ENCODE measurements around the gene ADM2. TPM values are rescaled to one million over a fixed set of nuclear protein-coding genes. Genes with fewer than 3 reads are reported as not detected.

The ADM2 gene
- total and polyA plus RNA-seq, 2 of the 13 experiments (the other 11 are each of a cell fraction or from before 2014, with no cell fraction given), result 1.2 to 3.0 TPM

- TF ChIP-seq ATM (IDR thresholded peaks at IDR 0.05; ENCODE audit: borderline replicate concordance), result no peak
- TF ChIP-seq KDM3A (CRISPR knock-in tag; IDR thresholded peaks at IDR 0.05; ENCODE audit: low read depth), result no peak
- TF ChIP-seq RFX1 (IDR thresholded peaks at IDR 0.05), result peak; percentile 25; the same call in 1 of the 2 replicates
- TF ChIP-seq ZNF510 (CRISPR knock-in tag; IDR thresholded peaks at IDR 0.05; ENCODE audit: low read depth), result no peak
- TF ChIP-seq CEBPB (IDR thresholded peaks at IDR 0.05; ENCODE audit: borderline replicate concordance, low read depth, low read length), result no peak
- peak; percentile 66; the same call in 1 of the 2 replicates for TF ChIP-seq ZBTB10 (CRISPR knock-in tag; IDR thresholded peaks at IDR 0.05; ENCODE audit: borderline replicate concordance)
- TF ChIP-seq TARDBP (CRISPR knock-in tag; IDR thresholded peaks at IDR 0.05), result peak; percentile 37; the same call in 1 of the 2 replicates
- TF ChIP-seq ZNF230 (CRISPR knock-in tag; IDR thresholded peaks at IDR 0.05), result no peak
- no peak for TF ChIP-seq NCOR1 (IDR thresholded peaks at IDR 0.05; ENCODE audit: borderline replicate concordance, low read length)
- TF ChIP-seq THYN1 (CRISPR knock-in tag; IDR thresholded peaks at IDR 0.05; ENCODE audit: borderline replicate concordance, low read depth), result no peak
- no peak for TF ChIP-seq ZNF543 (CRISPR knock-in tag; IDR thresholded peaks at IDR 0.05)
- TF ChIP-seq SOX6 (IDR thresholded peaks at IDR 0.05), result no peak
- TF ChIP-seq SOX6 (CRISPR knock-in tag; IDR thresholded peaks at IDR 0.05), result no peak
- no peak for TF ChIP-seq SUZ12 (IDR thresholded peaks at IDR 0.05; ENCODE audit: low read depth, low read length)
- TF ChIP-seq POLR2G (IDR thresholded peaks at IDR 0.05; ENCODE audit: low read depth, low read length), result peak; percentile 21; the same call in 1 of the 2 replicates
- no peak for TF ChIP-seq HNRNPL (IDR thresholded peaks at IDR 0.05; ENCODE audit: low read depth, low read length)
- no peak for TF ChIP-seq AKNA (CRISPR knock-in tag; IDR thresholded peaks at IDR 0.05; ENCODE audit: borderline replicate concordance)
- no peak for TF ChIP-seq ZBTB4 (CRISPR knock-in tag; IDR thresholded peaks at IDR 0.05; ENCODE audit: borderline replicate concordance)
- no peak for TF ChIP-seq ZFP1 (CRISPR knock-in tag; IDR thresholded peaks at IDR 0.05)
These were observed 50.8 kb downstream of the ADM2 start (continued) for GRCh38 chr22:50531962-50532674.

Measured in HepG2 (cell line).